Measurements from ENCODE around the gene BOD1L2. TPM values are rescaled to one million over a fixed set of nuclear protein-coding genes. Genes with fewer than 3 reads are reported as not detected.

Gene BOD1L2
- total and polyA plus RNA-seq, 7 experiments from 2014 or later: not detected

GRCh38 chr18:57198073-57198472 lies 51.2 kb downstream of the BOD1L2 start:
- no peak overlapping the region for H3K27ac ChIP-seq (ENCODE audit: low read depth, low read length)
- Mint-ChIP-seq H3K27ac (no peak overlapping the region), H3K4me1 (no peaks in the 10 kb centered on the region), H3K36me3 (no peaks in the 10 kb centered on the region), H3K4me3 (no peak overlapping the region), H3K9me3 (peaks cover 0 to 3% (median 0%) of the 10 kb centered on the region in 11 donors), H3K27me3 (peaks cover 0 to 46% (median 27%) of the 10 kb centered on the region in 5 donors)
- intact Hi-C loops (cut with micrococcal nuclease): no loop called here
- no peak overlapping the region for H3K4me3 ChIP-seq (ENCODE audit: low read length)
- no peaks in the 10 kb centered on the region for H3K9me3 ChIP-seq (ENCODE audit: control insufficient read depth in 2 of 3, low read length in 3 of 3)
- no peaks in the 10 kb centered on the region for H3K36me3 ChIP-seq (ENCODE audit: control insufficient read depth in 2 of 3, insufficient read depth in 3 of 3, low read length in 3 of 3)
- no peak for ATAC-seq
- POLR2A ChIA-PET: no interaction called here
- CTCF ChIA-PET: no interaction called here
- H3K27me3 ChIP-seq (ENCODE audit: control insufficient read depth in 2 of 2, insufficient read depth in 2 of 2, low read length in 2 of 2): no peaks in the 10 kb centered on the region
- DNase-seq: no peak
- H3K4me1 ChIP-seq (ENCODE audit: control insufficient read depth in 2 of 2, insufficient read depth in 2 of 2, low read length in 2 of 2): no peaks in the 10 kb centered on the region

Other genes with a start within 250 kb of the BOD1L2 start
- not detected for gene ST8SIA3, start 205.5 kb downstream of the BOD1L2 start, total RNA-seq
- not detected for gene ST8SIA3, start 205.5 kb downstream of the BOD1L2 start, polyA plus RNA-seq

All from naive thymus-derived CD4-positive, alpha-beta T cell (primary cell).